Cardiac muscle cell (in vitro differentiated cells and primary cell): ENCODE data around the gene TAF4. TPM values are rescaled to one million over a fixed set of nuclear protein-coding genes. Genes with fewer than 3 reads are reported as not detected.

Experiments
- DNase-seq, 2 donors: peaks; one replicate each; pipeline versions ENCODE4 v3.0.0 to v3.0.0-alpha.2; 2010 to 2017; ENCODE audit warnings: low read depth in 1 of 2, low spot score in 1 of 2
- H3K27ac ChIP-seq: fragments of 200-600 bp; sonication (generic); 2 replicates; pipeline ENCODE4 v1.5.1; 2016
- H3K27me3 ChIP-seq: fragments of 200-600 bp; sonication (generic); 2 replicates; pipeline ENCODE4 v1.6.0; 2016; ENCODE audit warnings: control low read depth
- H3K36me3 ChIP-seq: fragments of 200-600 bp; sonication (generic); 2 replicates; pipeline ENCODE4 v1.5.1; 2016; ENCODE audit warnings: control low read depth
- H3K4me1 ChIP-seq: fragments of 200-600 bp; sonication (generic); 2 replicates; pipeline ENCODE4 v1.8.1; 2017; ENCODE audit warnings: low read depth, mild to moderate bottlenecking, mixed run types
- H3K4me3 ChIP-seq: fragments of 200-600 bp; sonication (generic); 2 replicates; pipeline ENCODE4 v1.5.1; 2016; ENCODE audit warnings: mild to moderate bottlenecking
- H3K9me3 ChIP-seq: fragments of 200-600 bp; sonication (generic); 2 replicates; pipeline ENCODE4 v1.5.1; 2017; ENCODE audit warnings: low read depth, mild to moderate bottlenecking, control low read depth
- polyA plus RNA-seq: library from polyadenylated mRNA; unstranded; fragments of >200 nt; fragmentation: Nextera tagmentation; extraction: Ambion mirVana; gene quantifications from 2 replicates; pipeline ENCODE4 v1.2.1, GENCODE V29; 2016
- total RNA-seq: library from RNA; depleted of rRNA; stranded (reverse); fragments of >200 nt; gene quantifications from 2 replicates; pipeline ENCODE4 v1.2.3, GENCODE V29; 2016
- TF ChIP-seq, protein P1 (sequence below): IDR thresholded peaks from 2 replicates; pipeline ENCODE4 v1.5.1; 2012; ENCODE audit warnings: low read depth, mild to moderate bottlenecking, low read length

TAF4 gene
- total and polyA plus RNA-seq, 2 experiments from 2014 or later, result 3.7 to 21.1 TPM

GRCh38 chr20:62040933-62041332 lies 24.7 kb downstream of the TAF4 start:
- no peak overlapping the region for H3K27ac ChIP-seq
- H3K4me3 ChIP-seq, result no peak overlapping the region
- H3K4me1 ChIP-seq, result no peaks in the 10 kb centered on the region
- H3K36me3 ChIP-seq, result no peaks in the 10 kb centered on the region
- TF ChIP-seq, protein P1, sequence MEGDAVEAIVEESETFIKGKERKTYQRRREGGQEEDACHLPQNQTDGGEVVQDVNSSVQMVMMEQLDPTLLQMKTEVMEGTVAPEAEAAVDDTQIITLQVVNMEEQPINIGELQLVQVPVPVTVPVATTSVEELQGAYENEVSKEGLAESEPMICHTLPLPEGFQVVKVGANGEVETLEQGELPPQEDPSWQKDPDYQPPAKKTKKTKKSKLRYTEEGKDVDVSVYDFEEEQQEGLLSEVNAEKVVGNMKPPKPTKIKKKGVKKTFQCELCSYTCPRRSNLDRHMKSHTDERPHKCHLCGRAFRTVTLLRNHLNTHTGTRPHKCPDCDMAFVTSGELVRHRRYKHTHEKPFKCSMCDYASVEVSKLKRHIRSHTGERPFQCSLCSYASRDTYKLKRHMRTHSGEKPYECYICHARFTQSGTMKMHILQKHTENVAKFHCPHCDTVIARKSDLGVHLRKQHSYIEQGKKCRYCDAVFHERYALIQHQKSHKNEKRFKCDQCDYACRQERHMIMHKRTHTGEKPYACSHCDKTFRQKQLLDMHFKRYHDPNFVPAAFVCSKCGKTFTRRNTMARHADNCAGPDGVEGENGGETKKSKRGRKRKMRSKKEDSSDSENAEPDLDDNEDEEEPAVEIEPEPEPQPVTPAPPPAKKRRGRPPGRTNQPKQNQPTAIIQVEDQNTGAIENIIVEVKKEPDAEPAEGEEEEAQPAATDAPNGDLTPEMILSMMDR, result no peak
- H3K27me3 ChIP-seq, result no peaks in the 10 kb centered on the region
- DNase-seq, result no peak
- H3K9me3 ChIP-seq, result no peaks in the 10 kb centered on the region

DNA sequence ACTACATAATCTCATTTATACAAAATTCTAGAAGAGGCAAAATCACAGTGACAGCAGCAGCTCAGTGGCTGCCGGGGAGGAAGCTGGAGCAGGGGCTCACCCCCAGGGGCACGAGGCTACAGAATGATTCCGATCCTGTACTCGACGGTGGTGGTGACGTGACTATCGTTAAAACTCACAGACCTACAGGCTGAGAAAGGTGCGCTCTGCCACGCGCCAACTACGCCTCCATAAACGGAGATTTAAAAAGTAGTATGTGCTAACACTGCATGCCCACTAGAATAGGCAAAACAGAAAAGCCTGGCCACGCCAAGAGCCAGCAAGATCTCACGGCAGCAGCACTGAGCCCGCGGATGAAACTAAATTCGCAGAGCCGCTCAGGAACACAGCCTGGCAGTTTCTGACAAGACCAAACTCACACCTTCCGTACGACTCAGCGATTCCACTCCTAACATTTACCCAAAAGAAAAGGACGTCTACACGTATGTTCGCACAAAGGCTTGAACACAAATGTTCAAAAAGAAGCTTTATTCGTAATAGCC lies 25.2 kb downstream of the TAF4 start:
- TF ChIP-seq, protein P1, result no peak
- H3K27ac ChIP-seq, result no peak overlapping the region

DNA sequence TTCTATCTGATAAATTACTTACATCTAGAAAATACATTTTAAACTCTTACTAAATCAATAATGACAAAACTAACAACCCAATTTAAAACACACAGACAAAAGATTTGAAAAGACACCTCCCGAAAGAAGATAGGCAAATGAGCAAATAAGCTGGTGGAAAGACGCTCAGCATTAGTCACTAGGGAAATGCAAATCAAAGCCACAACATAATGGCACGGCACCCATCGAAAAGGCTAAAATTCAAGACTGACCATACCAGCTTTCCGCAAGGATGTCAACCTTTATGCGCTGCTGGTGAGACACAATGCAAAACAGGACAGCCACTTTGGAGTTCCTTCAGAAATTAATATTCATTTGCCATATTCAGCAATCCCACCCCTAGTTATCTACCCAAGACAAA lies 25.9 kb downstream of the TAF4 start:
- no peaks in the 10 kb centered on the region for H3K36me3 ChIP-seq
- no peaks in the 10 kb centered on the region for H3K4me1 ChIP-seq
- H3K9me3 ChIP-seq, result no peaks in the 10 kb centered on the region
- H3K4me3 ChIP-seq, result no peak overlapping the region
- TF ChIP-seq, protein P1, result no peak
- no peak for DNase-seq
- H3K27ac ChIP-seq, result no peak overlapping the region
- H3K27me3 ChIP-seq, result no peaks in the 10 kb centered on the region

More for the DNA sequence above, 25.2 kb downstream of the TAF4 start:
- no peaks in the 10 kb centered on the region for H3K4me1 ChIP-seq
- no peaks in the 10 kb centered on the region for H3K27me3 ChIP-seq
- H3K4me3 ChIP-seq, result no peak overlapping the region
- DNase-seq, result no peak
- H3K36me3 ChIP-seq, result no peaks in the 10 kb centered on the region
- no peaks in the 10 kb centered on the region for H3K9me3 ChIP-seq

DNA sequence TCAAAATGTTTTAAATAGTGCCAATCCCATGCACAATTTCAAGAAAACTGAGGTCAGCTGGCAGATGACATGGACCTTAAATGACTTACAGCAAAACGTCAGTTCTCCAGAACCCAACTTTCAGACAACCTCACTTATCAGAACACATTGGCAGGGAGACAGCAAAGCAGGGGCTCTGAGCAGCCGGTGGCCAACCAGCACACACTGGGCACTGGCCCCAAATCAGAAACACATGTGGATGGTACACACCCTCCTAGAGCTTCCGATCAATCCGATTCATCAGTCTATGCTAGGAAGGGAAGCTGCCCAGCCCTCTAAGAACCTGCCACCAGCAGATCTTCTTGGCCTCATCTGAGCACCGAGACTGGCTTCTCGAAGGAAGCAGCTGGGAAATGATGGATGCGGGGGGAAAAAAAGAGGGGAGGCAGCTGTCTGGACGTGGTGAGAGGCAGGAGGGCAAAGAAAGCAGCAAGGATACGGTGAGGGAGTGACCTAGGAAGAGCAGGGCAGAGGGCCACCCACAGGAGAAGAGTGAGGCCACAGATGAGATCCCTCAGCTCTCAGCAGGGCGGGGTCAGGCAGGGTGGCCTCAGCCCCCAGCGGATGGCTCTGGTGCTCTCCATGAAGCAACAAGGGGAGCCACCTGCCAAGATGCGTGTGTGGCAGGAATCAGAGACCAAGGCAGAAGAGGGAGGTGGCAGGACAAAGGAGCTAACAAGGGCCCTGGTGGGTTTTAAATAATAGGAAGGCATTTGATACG lies 32.9 kb downstream of the TAF4 start:
- Histone ChIP-seq H3K9me3 (no peaks in the 10 kb centered on the region), H3K4me3 (no peak overlapping the region), H3K36me3 (no peaks in the 10 kb centered on the region), H3K27ac (no peak overlapping the region), H3K4me1 (no peaks in the 10 kb centered on the region), H3K27me3 (no peaks in the 10 kb centered on the region)
- TF ChIP-seq, protein P1, result no peak
- peak in 1 of 2 donors; percentile 29 for DNase-seq

DNA sequence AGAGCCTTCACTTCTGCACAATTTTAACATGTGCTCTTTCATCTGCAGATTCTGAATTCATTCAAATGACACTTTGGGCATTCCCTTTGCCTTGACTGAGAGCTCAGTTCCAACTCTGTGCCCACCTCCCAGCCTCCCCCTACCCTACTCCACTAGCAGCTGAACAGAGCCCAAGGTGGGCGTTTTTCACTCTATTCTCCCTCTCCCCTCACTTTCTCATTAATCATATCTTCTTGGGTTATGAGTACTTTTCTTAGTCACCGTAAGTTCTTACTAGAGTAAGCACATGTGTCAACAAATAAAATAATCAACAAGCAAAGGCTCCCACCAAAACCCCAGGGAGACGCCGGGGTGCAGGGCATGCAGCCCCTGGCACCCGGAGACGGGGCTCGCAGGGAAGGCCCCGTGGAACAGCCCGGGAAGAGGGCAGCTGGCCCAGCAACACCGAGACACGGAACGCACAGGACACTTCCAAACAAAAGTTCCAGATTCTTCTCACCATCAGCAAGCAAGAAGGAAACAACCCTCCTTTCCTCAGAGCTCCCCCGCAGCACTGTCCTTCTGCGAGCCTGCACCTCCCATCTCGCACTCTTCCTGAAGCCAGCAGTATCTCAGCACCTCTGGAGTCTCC lies 34.1 kb downstream of the TAF4 start:
- H3K9me3 ChIP-seq, result no peaks in the 10 kb centered on the region
- H3K27me3 ChIP-seq, result no peaks in the 10 kb centered on the region
- H3K36me3 ChIP-seq, result no peaks in the 10 kb centered on the region
- no peaks in the 10 kb centered on the region for H3K4me1 ChIP-seq
- H3K27ac ChIP-seq, result no peak overlapping the region
- no peak for DNase-seq
- TF ChIP-seq, protein P1, result no peak
- no peak overlapping the region for H3K4me3 ChIP-seq
